K562 (cell line): ENCODE measurements around the gene UBE2A. TPM values are rescaled to one million over a fixed set of nuclear protein-coding genes. Genes with fewer than 3 reads are reported as not detected.

Source experiments
- BRCA1 ChIP-seq, 2 experiments: fragments of 450-650 bp in 1 of 2; sonication (generic) in 1 of 2; formaldehyde crosslinking in 1 of 2; IDR thresholded peaks; 2 replicates each; pipeline versions ENCODE4 v1.5.0 to v1.6.1; 2017 to 2020; ENCODE audit warnings: mild to moderate bottlenecking in 1 of 2, missing genetic modification reagents in 1 of 2
- CXXC5 ChIP-seq: fragments of 250-450 bp; sonication (Bioruptor Pico); IDR thresholded peaks from 2 replicates; pipeline ENCODE4 v1.8.0; 2022; ENCODE audit warnings: inconsistent platforms, mild to moderate bottlenecking, moderate library complexity
- EP400 ChIP-seq: fragments of 450-650 bp; IDR thresholded peaks from 2 replicates; pipeline ENCODE4 v1.6.1; 2017; ENCODE audit warnings: antibody characterized with exemption, mild to moderate bottlenecking, moderate library complexity
- HNRNPUL1 ChIP-seq: fragments of 200-400 bp; formaldehyde crosslinking; IDR thresholded peaks from 2 replicates; pipeline ENCODE4 v1.6.1; 2017; ENCODE audit warnings: low read length
- JUND ChIP-seq, 2 experiments: IDR thresholded peaks; 2 replicates in 1 of 2; 3 replicates in 1 of 2; pipeline ENCODE4 v1.6.1; 2011; ENCODE audit warnings: borderline replicate concordance in 2 of 2, low read depth in 2 of 2, low read length in 2 of 2, improper control_type of control experiment in 1 of 2, missing biosample characterization in 1 of 2, missing genetic modification characterization in 1 of 2, missing genetic modification reagents in 1 of 2
- MGA ChIP-seq: fragments of 450-650 bp; IDR thresholded peaks from 2 replicates; pipeline ENCODE4 v1.6.1; 2016; ENCODE audit warnings: mild to moderate bottlenecking, moderate library complexity
- NR2C1 ChIP-seq, 2 experiments: fragments of 450-650 bp; IDR thresholded peaks; 2 replicates each; pipeline ENCODE4 v1.6.1; 2017; ENCODE audit warnings: mild to moderate bottlenecking in 2 of 2, antibody characterized with exemption in 1 of 2, inconsistent platforms in 1 of 2, missing compliant biosample characterization in 1 of 2, missing genetic modification characterization in 1 of 2
- SP2 ChIP-seq: IDR thresholded peaks from 2 replicates; pipeline ENCODE4 v1.6.1; 2011; ENCODE audit warnings: mild to moderate bottlenecking, low read depth, low read length, moderate library complexity; ENCODE audit not compliant: poor library complexity, severe bottlenecking; ENCODE audit errors: extremely low read depth
- VEZF1 ChIP-seq: fragments of 200-800 bp; sonication (Bioruptor generic); IDR thresholded peaks from 2 replicates; pipeline ENCODE4 v1.6.1; 2017; ENCODE audit warnings: missing genetic modification characterization, missing compliant biosample characterization
- ZNF280B ChIP-seq: fragments of 250-450 bp; sonication (Bioruptor Pico); IDR thresholded peaks from 2 replicates; pipeline ENCODE4 v1.5.1; 2021; ENCODE audit warnings: mild to moderate bottlenecking
- polyA plus RNA-seq, 8 experiments: library from polyadenylated mRNA; depleted of rRNA in 4 of 8; stranded (reverse) in 5 of 8; unstranded in 3 of 8; fragments of >200 nt; fragmentation: Nextera tagmentation in 2 of 8; fragmentation: Illumina TruSeq in 1 of 8; extraction: Ambion mirVana in 2 of 8; extraction: Trizol in 1 of 8; gene quantifications; 2 replicates each; pipeline versions ENCODE4 v1.2.1 to v1.2.3, GENCODE V29; 2011 to 2014; ENCODE audit warnings: inconsistent platforms in 1 of 8, missing spikeins in 1 of 8
- total RNA-seq, 7 experiments: library from RNA; depleted of rRNA in 6 of 7; stranded (reverse); fragments of >200 nt in 6 of 7; fragmentation: Illumina TruSeq in 2 of 7; extraction: Trizol in 2 of 7; gene quantifications; 2 replicates each; pipeline versions ENCODE4 v1.2.1 to v1.2.3, GENCODE V29; 2011 to 2021; ENCODE audit warnings: low replicate concordance in 1 of 7

Gene UBE2A
- total and polyA plus RNA-seq, 9 of the 15 experiments (the other 6 are each of a cell fraction or from before 2014, with no cell fraction given) = 21.6 to 87.6 (median 47.8) TPM

- TF ChIP-seq VEZF1 (CRISPR knock-in tag) (peak; percentile 68), NR2C1 (IDR thresholded peaks at IDR 0.05) (no peak), NR2C1 (tag; IDR thresholded peaks at IDR 0.05) (peak; percentile 13; the same call in 1 of the 2 replicates), HNRNPUL1 (no peak), ZNF280B (no peak), CXXC5 (CRISPR knock-in tag) (peak; percentile 88), EP400 (peak; percentile 73), BRCA1 (IDR thresholded peaks at IDR 0.05) (no peak), BRCA1 (CRISPR knock-in tag; IDR thresholded peaks at IDR 0.05) (no peak), MGA (0 out of 2 replicates have a peak, but pooled peaks have one; percentile 22), SP2 (no peak), JUND (IDR thresholded peaks at IDR 0.05; ENCODE audit: borderline replicate concordance, low read depth, low read length) (peak; percentile 96), JUND (tag; IDR thresholded peaks at IDR 0.05; ENCODE audit: borderline replicate concordance, low read depth, low read length) (peak; percentile 8; the same call in 1 of the 3 replicates)
Measured at GRCh38 chrX:119574394-119575266, at the start of gene UBE2A (continued).
